ENCODE data around the gene NELL1. TPM values are rescaled to one million over a fixed set of nuclear protein-coding genes. Genes with fewer than 3 reads are reported as not detected.

The NELL1 gene
- total RNA-seq, 1 experiment from 2014 or later, result 0.22 TPM

DNA sequence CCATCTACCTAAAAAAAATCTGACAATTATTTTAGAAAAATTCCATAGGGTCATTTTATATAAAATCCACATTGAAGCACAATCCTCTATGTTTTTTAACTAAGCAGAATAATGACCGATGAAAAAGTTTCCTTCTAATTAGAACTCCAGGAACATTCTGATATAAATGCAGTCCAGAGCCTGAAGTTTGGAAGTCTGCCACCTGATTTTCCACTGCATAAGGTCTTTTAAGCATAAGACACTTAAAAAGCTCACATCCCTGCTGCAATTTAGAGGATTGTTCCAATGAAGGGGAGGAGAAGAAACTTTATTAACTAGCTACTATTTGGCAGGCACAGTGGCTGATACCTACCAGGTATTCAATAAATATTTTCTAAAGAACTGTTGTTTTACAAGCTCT, 953.2 kb downstream of the NELL1 start:
- Histone ChIP-seq H3K23ac (ENCODE audit: insufficient read length, low read depth, low read length) (no peak overlapping the region), H3K9ac (ENCODE audit: extremely low read depth, insufficient read length, low read length) (no peak overlapping the region), H2BK20ac (ENCODE audit: low read depth, low read length, poor library complexity, severe bottlenecking) (no peak overlapping the region), H3K27ac (ENCODE audit: insufficient read length, low read depth, low read length) (no peak overlapping the region), H3T11ph (ENCODE audit: low read length) (no peak overlapping the region), H2AK5ac (ENCODE audit: insufficient read length, low read length) (no peak overlapping the region), H4K8ac (replicated peaks; ENCODE audit: insufficient read length, low read depth, low read length) (no peak overlapping the region), H3K23me2 (ENCODE audit: insufficient read length, low read depth, low read length, poor library complexity, severe bottlenecking) (no peaks in the 10 kb centered on the region), H4K20me1 (ENCODE audit: control insufficient read depth, insufficient read depth, insufficient read length) (no peaks in the 10 kb centered on the region), H4K5ac (ENCODE audit: insufficient read length, low read depth, low read length) (no peak overlapping the region), H3K79me1 (ENCODE audit: insufficient read depth, low read depth, low read length, poor library complexity, severe bottlenecking) (no peaks in the 10 kb centered on the region), H4K91ac (ENCODE audit: insufficient read length, low read depth, low read length) (no peak overlapping the region), H3K14ac (ENCODE audit: insufficient read depth, low read length) (no peak overlapping the region), H3K9me3 (ENCODE audit: control insufficient read depth, low read depth, low read length) (no peaks in the 10 kb centered on the region), H2BK5ac (ENCODE audit: insufficient read length, low read length) (no peak overlapping the region), H3K18ac (ENCODE audit: insufficient read length, low read depth, low read length) (no peak overlapping the region), H2BK120ac (ENCODE audit: low read depth, low read length, poor library complexity, severe bottlenecking) (no peak overlapping the region), H2BK15ac (ENCODE audit: low read depth, low read length) (no peak overlapping the region), H3K27me3 (ENCODE audit: insufficient read depth, low read length) (no peaks in the 10 kb centered on the region), H3K4me2 (ENCODE audit: insufficient read depth, insufficient read length, low read length) (no peak overlapping the region), H3K56ac (ENCODE audit: insufficient read length, low read depth, low read length) (no peak overlapping the region), H3K4ac (ENCODE audit: low read depth, low read length) (no peak overlapping the region), H2AFZ (ENCODE audit: low read length) (no peak overlapping the region), H3K4me1 (ENCODE audit: insufficient read depth, low read length) (no peaks in the 10 kb centered on the region), H3K79me2 (ENCODE audit: insufficient read depth, low read length) (no peaks in the 10 kb centered on the region), H2BK12ac (ENCODE audit: insufficient read length, low read depth, low read length) (no peak overlapping the region)
- WGBS (ENCODE audit: extremely low coverage, insufficient read length, low lambda C conversion rate), result no CpG with 5 or more reads among the region's 1 CpG
- TF ChIP-seq, protein P1, sequence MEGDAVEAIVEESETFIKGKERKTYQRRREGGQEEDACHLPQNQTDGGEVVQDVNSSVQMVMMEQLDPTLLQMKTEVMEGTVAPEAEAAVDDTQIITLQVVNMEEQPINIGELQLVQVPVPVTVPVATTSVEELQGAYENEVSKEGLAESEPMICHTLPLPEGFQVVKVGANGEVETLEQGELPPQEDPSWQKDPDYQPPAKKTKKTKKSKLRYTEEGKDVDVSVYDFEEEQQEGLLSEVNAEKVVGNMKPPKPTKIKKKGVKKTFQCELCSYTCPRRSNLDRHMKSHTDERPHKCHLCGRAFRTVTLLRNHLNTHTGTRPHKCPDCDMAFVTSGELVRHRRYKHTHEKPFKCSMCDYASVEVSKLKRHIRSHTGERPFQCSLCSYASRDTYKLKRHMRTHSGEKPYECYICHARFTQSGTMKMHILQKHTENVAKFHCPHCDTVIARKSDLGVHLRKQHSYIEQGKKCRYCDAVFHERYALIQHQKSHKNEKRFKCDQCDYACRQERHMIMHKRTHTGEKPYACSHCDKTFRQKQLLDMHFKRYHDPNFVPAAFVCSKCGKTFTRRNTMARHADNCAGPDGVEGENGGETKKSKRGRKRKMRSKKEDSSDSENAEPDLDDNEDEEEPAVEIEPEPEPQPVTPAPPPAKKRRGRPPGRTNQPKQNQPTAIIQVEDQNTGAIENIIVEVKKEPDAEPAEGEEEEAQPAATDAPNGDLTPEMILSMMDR (conservative IDR thresholded peaks at IDR 0.05), result no peak
- Mint-ChIP-seq H3K4me3 (no peak overlapping the region), H3K27me3 (ENCODE audit: low read depth) (no peaks in the 10 kb centered on the region), H3K9me3 (no peaks in the 10 kb centered on the region), H3K36me3 (ENCODE audit: insufficient read depth in 1 of 3, low read depth in 3 of 3) (no peaks in the 10 kb centered on the region; a peak in 1 of 7 replicates), H3K27ac (no peak overlapping the region), H3K4me1 (no peaks in the 10 kb centered on the region)
- DNase-seq, result no peak

Data from H9 (cell line).